ENCODE measurements around the gene BRIX1.

DNA sequence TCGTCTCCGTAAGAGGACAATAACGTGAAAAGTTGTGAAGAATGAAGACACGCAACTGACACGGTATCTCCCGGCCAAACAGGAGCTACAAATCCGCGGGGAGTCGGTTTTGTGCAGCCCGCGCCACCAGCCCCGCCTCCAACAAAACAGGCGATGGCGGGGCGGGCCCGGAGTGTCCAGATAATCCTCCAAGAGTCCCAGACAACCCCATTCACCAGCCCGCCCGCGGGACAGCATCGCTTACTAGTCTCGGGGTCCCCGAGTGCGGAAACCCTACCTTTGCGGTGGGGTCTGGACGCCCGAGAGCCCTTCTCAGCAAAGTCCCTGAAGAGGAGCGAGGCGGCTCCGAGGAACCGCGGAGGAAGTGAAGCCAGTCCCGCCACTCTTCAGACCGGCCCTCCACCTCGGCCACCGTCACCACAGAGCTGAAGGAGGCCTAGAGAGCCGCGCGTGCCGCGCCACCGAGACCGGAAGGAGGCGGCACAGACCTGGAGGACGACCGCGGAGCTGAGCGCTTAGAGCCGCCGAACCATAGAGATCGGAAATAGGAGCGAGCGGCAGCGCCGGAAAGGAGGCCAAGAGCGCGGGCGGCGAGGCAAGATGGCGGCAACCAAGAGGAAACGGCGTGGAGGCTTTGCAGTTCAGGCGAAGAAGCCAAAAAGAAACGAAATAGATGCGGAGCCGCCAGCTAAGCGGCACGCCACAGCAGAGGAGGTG, at the start of gene BRIX1, which contains the start of gene RAD1:
- TF ChIP-seq, protein P1, sequence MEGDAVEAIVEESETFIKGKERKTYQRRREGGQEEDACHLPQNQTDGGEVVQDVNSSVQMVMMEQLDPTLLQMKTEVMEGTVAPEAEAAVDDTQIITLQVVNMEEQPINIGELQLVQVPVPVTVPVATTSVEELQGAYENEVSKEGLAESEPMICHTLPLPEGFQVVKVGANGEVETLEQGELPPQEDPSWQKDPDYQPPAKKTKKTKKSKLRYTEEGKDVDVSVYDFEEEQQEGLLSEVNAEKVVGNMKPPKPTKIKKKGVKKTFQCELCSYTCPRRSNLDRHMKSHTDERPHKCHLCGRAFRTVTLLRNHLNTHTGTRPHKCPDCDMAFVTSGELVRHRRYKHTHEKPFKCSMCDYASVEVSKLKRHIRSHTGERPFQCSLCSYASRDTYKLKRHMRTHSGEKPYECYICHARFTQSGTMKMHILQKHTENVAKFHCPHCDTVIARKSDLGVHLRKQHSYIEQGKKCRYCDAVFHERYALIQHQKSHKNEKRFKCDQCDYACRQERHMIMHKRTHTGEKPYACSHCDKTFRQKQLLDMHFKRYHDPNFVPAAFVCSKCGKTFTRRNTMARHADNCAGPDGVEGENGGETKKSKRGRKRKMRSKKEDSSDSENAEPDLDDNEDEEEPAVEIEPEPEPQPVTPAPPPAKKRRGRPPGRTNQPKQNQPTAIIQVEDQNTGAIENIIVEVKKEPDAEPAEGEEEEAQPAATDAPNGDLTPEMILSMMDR (IDR thresholded peaks at IDR 0.05; ENCODE audit: insufficient read depth, low read length, poor library complexity, severe bottlenecking): no peak
- no peak for TF ChIP-seq EZH2phosphoT487 (conservative IDR thresholded peaks at IDR 0.05; ENCODE audit: low read length)

Measured in SU-DHL-6 (cell line).